ENCODE results near the gene BRD4. TPM values are rescaled to one million over a fixed set of nuclear protein-coding genes. Genes with fewer than 3 reads are reported as not detected.

Gene BRD4
- polyA plus RNA-seq, 1 donor (not counting 4 experiments of a cell fraction or from before 2014, with no cell fraction given), result 5.5 TPM

DNA sequence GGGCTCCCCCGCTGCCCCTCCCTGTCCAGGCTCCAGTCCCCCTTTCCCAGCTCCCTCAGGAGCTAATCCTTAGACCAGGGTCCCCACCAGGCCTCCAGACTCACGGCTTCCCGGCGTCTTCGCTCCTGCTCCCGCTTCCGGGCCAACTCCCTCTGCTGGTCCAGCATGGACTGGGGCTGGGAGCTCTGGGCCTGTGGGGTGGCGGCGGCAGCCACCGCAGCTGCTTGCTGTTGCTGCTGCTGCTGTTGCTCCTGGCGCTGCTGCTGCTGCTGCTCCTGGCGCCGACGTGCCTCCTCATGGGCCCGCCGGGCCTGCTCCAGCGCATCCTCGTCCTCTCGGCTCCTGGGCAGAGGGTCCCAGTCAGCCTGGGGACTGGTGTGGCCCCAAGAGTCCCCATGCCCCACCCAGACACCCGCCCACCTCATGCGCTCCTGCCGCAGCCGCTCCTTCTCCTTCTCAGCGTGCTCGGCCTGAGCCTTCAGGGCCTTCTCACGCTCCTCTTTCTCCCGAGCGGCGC, 93.6 kb downstream of the BRD4 start:
- Histone ChIP-seq H3K27me3 (ENCODE audit: control insufficient read depth, extremely low read depth, insufficient read depth, low read length) (no peaks in the 10 kb centered on the region), H3K4me3 (ENCODE audit: control insufficient read depth in 2 of 3, extremely low read depth in 1 of 3, insufficient read depth in 2 of 3, low read depth in 1 of 3, low read length in 3 of 3) (no peak overlapping the region), H2AFZ (ENCODE audit: control insufficient read depth, low read length) (no peak overlapping the region), H3K4me2 (ENCODE audit: control insufficient read depth, extremely low read depth, insufficient read depth, low read depth, low read length) (no peak overlapping the region), H3K79me2 (ENCODE audit: control insufficient read depth, insufficient read depth, low read length) (no peaks in the 10 kb centered on the region), H3K9me1 (ENCODE audit: control insufficient read depth, extremely low read depth, insufficient read depth, low read length) (peaks cover 3% of the 10 kb centered on the region), H4K20me1 (ENCODE audit: control insufficient read depth, extremely low read depth, insufficient read depth, low read length) (peaks cover 7% of the 10 kb centered on the region), H3K9me3 (ENCODE audit: control insufficient read depth, low read depth, low read length) (no peaks in the 10 kb centered on the region), H3K36me3 (ENCODE audit: control insufficient read depth in 2 of 2, extremely low read depth in 1 of 2, insufficient read depth in 2 of 2, low read length in 2 of 2) (peaks cover 41 to 46% of the 10 kb centered on the region in 2 experiments), H3K9ac (ENCODE audit: control insufficient read depth, extremely low read depth, insufficient read depth, low read length) (no peak overlapping the region), H3K4me1 (ENCODE audit: control insufficient read depth, extremely low read depth, insufficient read depth, low read length) (peaks cover 10% of the 10 kb centered on the region), H3K27ac (ENCODE audit: control insufficient read depth, insufficient read depth, low read length) (no peak overlapping the region)
- DNase-seq (ENCODE audit: low read depth, low spot score), result no peak
- TF ChIP-seq, protein P1, sequence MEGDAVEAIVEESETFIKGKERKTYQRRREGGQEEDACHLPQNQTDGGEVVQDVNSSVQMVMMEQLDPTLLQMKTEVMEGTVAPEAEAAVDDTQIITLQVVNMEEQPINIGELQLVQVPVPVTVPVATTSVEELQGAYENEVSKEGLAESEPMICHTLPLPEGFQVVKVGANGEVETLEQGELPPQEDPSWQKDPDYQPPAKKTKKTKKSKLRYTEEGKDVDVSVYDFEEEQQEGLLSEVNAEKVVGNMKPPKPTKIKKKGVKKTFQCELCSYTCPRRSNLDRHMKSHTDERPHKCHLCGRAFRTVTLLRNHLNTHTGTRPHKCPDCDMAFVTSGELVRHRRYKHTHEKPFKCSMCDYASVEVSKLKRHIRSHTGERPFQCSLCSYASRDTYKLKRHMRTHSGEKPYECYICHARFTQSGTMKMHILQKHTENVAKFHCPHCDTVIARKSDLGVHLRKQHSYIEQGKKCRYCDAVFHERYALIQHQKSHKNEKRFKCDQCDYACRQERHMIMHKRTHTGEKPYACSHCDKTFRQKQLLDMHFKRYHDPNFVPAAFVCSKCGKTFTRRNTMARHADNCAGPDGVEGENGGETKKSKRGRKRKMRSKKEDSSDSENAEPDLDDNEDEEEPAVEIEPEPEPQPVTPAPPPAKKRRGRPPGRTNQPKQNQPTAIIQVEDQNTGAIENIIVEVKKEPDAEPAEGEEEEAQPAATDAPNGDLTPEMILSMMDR (optimal IDR thresholded peaks at IDR 0.05 in 1 of 3, IDR thresholded peaks at IDR 0.05 in 1 of 3, conservative IDR thresholded peaks at IDR 0.05 in 1 of 3; ENCODE audit: extremely low read depth in 1 of 3, insufficient read depth in 2 of 3, low read length in 3 of 3), result no peak
- no peak for TF ChIP-seq EZH2 (IDR thresholded peaks at IDR 0.05; ENCODE audit: low read length)
- FAIRE-seq, result no peak
- dilution Hi-C loops (cut with MboI; ENCODE audit: extremely low pct_ligation_motif_present, low sequenced_read_pairs), result no loop called here

DNA sequence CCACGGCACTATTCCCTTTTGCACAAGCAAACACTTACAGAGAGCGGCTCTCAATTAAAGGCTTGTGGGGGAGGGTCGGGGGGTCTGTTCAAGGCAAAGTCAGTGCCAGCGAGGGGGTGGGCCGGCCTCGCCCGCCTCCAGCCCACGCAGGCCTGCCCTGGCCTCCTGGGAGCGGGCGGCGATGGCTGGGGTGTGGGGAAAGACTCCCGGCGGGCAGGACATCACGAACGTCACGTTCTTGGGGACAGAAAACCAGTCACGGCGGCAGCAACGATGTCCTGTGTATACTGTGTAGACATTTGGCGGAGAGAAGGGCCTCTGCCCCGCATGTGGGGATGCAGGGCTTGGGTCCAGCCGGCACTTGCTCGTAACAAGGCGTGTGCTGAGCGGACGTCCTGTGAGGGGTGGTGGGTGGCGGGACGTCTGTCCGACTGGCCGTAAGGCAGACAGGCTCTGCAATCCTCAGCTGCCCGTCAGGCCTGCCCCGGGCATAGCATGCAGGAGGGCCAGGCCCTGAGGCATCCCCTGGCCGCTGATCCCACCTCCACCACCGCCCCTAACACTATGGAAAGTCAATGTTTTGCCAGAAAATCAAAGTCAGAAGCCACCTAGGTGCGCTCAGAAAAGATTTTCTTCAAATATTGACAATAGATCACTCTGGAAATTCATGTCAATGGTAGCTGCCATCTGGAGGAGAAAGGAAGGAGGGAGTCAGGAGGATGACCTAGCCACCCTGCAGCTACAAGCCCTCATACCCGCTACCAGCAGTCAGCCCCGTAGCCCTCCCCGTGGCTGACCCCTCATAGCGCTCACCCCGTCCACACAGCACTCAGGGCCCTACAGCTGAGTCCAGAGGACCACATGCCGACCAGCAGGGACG, 94.3 kb downstream of the BRD4 start:
- Histone ChIP-seq H4K20me1 (ENCODE audit: control insufficient read depth, extremely low read depth, insufficient read depth, low read length) (peaks cover 7% of the 10 kb centered on the region), H3K36me3 (ENCODE audit: control insufficient read depth in 2 of 2, extremely low read depth in 1 of 2, insufficient read depth in 2 of 2, low read length in 2 of 2) (peaks cover 37 to 41% of the 10 kb centered on the region in 2 experiments), H3K9me1 (ENCODE audit: control insufficient read depth, extremely low read depth, insufficient read depth, low read length) (peaks cover 3% of the 10 kb centered on the region), H3K27me3 (ENCODE audit: control insufficient read depth, extremely low read depth, insufficient read depth, low read length) (no peaks in the 10 kb centered on the region), H3K4me2 (ENCODE audit: control insufficient read depth, extremely low read depth, insufficient read depth, low read depth, low read length) (no peak overlapping the region), H3K4me3 (ENCODE audit: control insufficient read depth in 2 of 3, extremely low read depth in 1 of 3, insufficient read depth in 2 of 3, low read depth in 1 of 3, low read length in 3 of 3) (no peak overlapping the region), H3K9ac (ENCODE audit: control insufficient read depth, extremely low read depth, insufficient read depth, low read length) (no peak overlapping the region), H3K79me2 (ENCODE audit: control insufficient read depth, insufficient read depth, low read length) (no peaks in the 10 kb centered on the region), H3K4me1 (ENCODE audit: control insufficient read depth, extremely low read depth, insufficient read depth, low read length) (peaks cover 14% of the 10 kb centered on the region), H3K27ac (ENCODE audit: control insufficient read depth, insufficient read depth, low read length) (no peak overlapping the region), H3K9me3 (ENCODE audit: control insufficient read depth, low read depth, low read length) (no peaks in the 10 kb centered on the region), H2AFZ (ENCODE audit: control insufficient read depth, low read length) (no peak overlapping the region)
- dilution Hi-C loops (cut with MboI; ENCODE audit: extremely low pct_ligation_motif_present, low sequenced_read_pairs), result no loop called here
- FAIRE-seq (no peak), DNase-seq (ENCODE audit: low read depth, low spot score) (no peak)
- TF ChIP-seq EZH2 (IDR thresholded peaks at IDR 0.05; ENCODE audit: low read length), result no peak
- TF ChIP-seq, protein P1 (optimal IDR thresholded peaks at IDR 0.05 in 1 of 3, IDR thresholded peaks at IDR 0.05 in 1 of 3, conservative IDR thresholded peaks at IDR 0.05 in 1 of 3; ENCODE audit: extremely low read depth in 1 of 3, insufficient read depth in 2 of 3, low read length in 3 of 3), result no peak
